ENCODE measurements around the gene SHH. TPM values are rescaled to one million over a fixed set of nuclear protein-coding genes. Genes with fewer than 3 reads are reported as not detected.

Gene SHH
- total RNA-seq, 1 donor from 2014 or later = not detected

- peak; percentile 85 for DNase-seq (ENCODE audit: low spot score)
These were observed 31.3 kb upstream of the SHH start for GRCh38 chr7:155843426-155844018.

GRCh38 chr7:155842496-155843265 is 30.4 kb upstream of the SHH start:
- DNase-seq (ENCODE audit: low spot score) = peak; percentile 75

GRCh38 chr7:155840909-155841308 is 28.6 kb upstream of the SHH start:
- peak; percentile 35 for DNase-seq (ENCODE audit: low spot score)

GRCh38 chr7:155840262-155840885 is 28.1 kb upstream of the SHH start:
- peak; percentile 73 for DNase-seq (ENCODE audit: low spot score)

- peak; percentile 53 for DNase-seq (ENCODE audit: low spot score)
These were observed 27.2 kb upstream of the SHH start for GRCh38 chr7:155839461-155839860.

- peak; percentile 51 for DNase-seq (ENCODE audit: low spot score)
These were observed 26.0 kb upstream of the SHH start for GRCh38 chr7:155838312-155838711.

- DNase-seq (ENCODE audit: low spot score) = no peak
These were observed 24.8 kb upstream of the SHH start for GRCh38 chr7:155837126-155837479.

- DNase-seq (ENCODE audit: low spot score) = peak; percentile 68
These were observed 24.2 kb upstream of the SHH start for GRCh38 chr7:155836216-155837125.

- peak; percentile 60 for DNase-seq (ENCODE audit: low spot score)
These were observed 23.4 kb upstream of the SHH start for GRCh38 chr7:155835446-155836215.

- no peak for DNase-seq (ENCODE audit: low spot score)
These were observed 22.3 kb upstream of the SHH start for GRCh38 chr7:155834486-155835048.

GRCh38 chr7:155833651-155834050 is 21.4 kb upstream of the SHH start:
- DNase-seq (ENCODE audit: low spot score) = no peak

GRCh38 chr7:155832581-155832981 is 20.3 kb upstream of the SHH start:
- DNase-seq (ENCODE audit: low spot score) = no peak

- no peak for DNase-seq (ENCODE audit: low spot score)
These were observed 19.7 kb upstream of the SHH start for GRCh38 chr7:155831807-155832524.

- no peak for DNase-seq (ENCODE audit: low spot score)
These were observed 18.9 kb upstream of the SHH start for GRCh38 chr7:155830961-155831806.

GRCh38 chr7:155829796-155830470 is 17.7 kb upstream of the SHH start:
- no peak for DNase-seq (ENCODE audit: low spot score)

- DNase-seq (ENCODE audit: low spot score) = no peak
These were observed 13.1 kb upstream of the SHH start for GRCh38 chr7:155825336-155825735.

- no peak for DNase-seq (ENCODE audit: low spot score)
These were observed 12.1 kb upstream of the SHH start for GRCh38 chr7:155824227-155824886.

- DNase-seq (ENCODE audit: low spot score) = no peak
These were observed 9.6 kb upstream of the SHH start for GRCh38 chr7:155821851-155822250.
